Kidney (tissue), 14 donors: Measurements from ENCODE around the gene DBX2. TPM values are rescaled to one million over a fixed set of nuclear protein-coding genes. Genes with fewer than 3 reads are reported as not detected.

Experiments
- DNase-seq, 5 donors: peaks; one replicate each; pipeline ENCODE4 v3.0.0-alpha.2; 2013 to 2020
- FAIRE-seq: peaks from 2 replicates; lab custom pipeline; 2012; peaks lifted over from hg19 to GRCh38; lab: Jason Lieb, UNC
- H3K27ac ChIP-seq, 2 donors: one replicate each; pipeline ENCODE4 v1.7.0; 2013; ENCODE audit warnings: low read depth in 2 of 2, low read length in 2 of 2, inconsistent platforms in 1 of 2
- H3K27me3 ChIP-seq: one replicate; pipeline ENCODE4 v1.7.1; 2013; ENCODE audit warnings: low read length, inconsistent platforms; ENCODE audit not compliant: control insufficient read depth, insufficient read depth
- H3K36me3 ChIP-seq, 3 donors: one replicate each; pipeline versions ENCODE4 v1.7.0 to v1.7.1; 2013; ENCODE audit warnings: low read length in 3 of 3, control low read depth in 1 of 3, inconsistent platforms in 1 of 3; ENCODE audit not compliant: insufficient read depth in 3 of 3, control insufficient read depth in 2 of 3
- H3K4me1 ChIP-seq, 3 donors: one replicate each; pipeline versions ENCODE4 v1.7.0 to v1.7.1; 2013; ENCODE audit warnings: low read length in 3 of 3, inconsistent platforms in 1 of 3, low read depth in 1 of 3; ENCODE audit not compliant: control insufficient read depth in 2 of 3, insufficient read depth in 2 of 3
- H3K4me3 ChIP-seq, 3 donors: one replicate each; pipeline versions ENCODE4 v1.7.0 to v1.8.1; 2013; ENCODE audit warnings: low read length in 3 of 3, control low read depth in 1 of 3, inconsistent platforms in 1 of 3
- H3K9ac ChIP-seq, 3 donors: one replicate each; pipeline versions ENCODE4 v1.7.0 to v1.7.1; 2013; ENCODE audit warnings: low read length in 3 of 3, control low read depth in 1 of 3, inconsistent platforms in 1 of 3
- H3K9me3 ChIP-seq, 3 donors: one replicate each; pipeline versions ENCODE4 v1.7.0 to v1.7.1; 2013; ENCODE audit warnings: low read length in 3 of 3, control low read depth in 1 of 3, inconsistent platforms in 1 of 3; ENCODE audit not compliant: control insufficient read depth in 2 of 3, insufficient read depth in 1 of 3
- CTCF ChIP-seq: IDR thresholded peaks from 3 replicates; pipeline ENCODE4 v1.5.1; 2012; ENCODE audit warnings: mild to moderate bottlenecking, moderate library complexity, borderline replicate concordance; ENCODE audit not compliant: insufficient read depth; ENCODE audit errors: extremely low read depth
- intact Hi-C: fragments of 100-400 bp; cut with DNase I; formaldehyde crosslinking; loops from one replicate; pipeline ENCODE4 v1.11.1; 2022
- polyA plus RNA-seq: library from polyadenylated mRNA; stranded (reverse); fragments of 350-450 nt; fragmentation: Illumina TruSeq; extraction: RNeasy Lipid Tissue Mini Kit (QIAGEN cat#74804); gene quantifications from one replicate; pipeline ENCODE4 v1.2.3, GENCODE V29; 2014; ENCODE audit warnings: low read depth, low replicate concordance; ENCODE audit not compliant: insufficient read depth
- total RNA-seq: library from RNA; stranded (reverse); fragmentation: NEBNext Ultra II Directional; extraction: Animal tissue kit (Norgen Biotek cat#: 25700); gene quantifications from one replicate; pipeline ENCODE4 v1.2.1, GENCODE V29; 2021
- donor health status: control.
- donor health status: control.
- donor health status: control.
- donor health status: control.
- donor health status: control.
- donor health status: DM: yes; HTN: yes; CAD: no.
- donor health status: Normal renal cell carcinoma (clear cell type).

DBX2 gene
- total and polyA plus RNA-seq, 2 donors from 2014 or later: not detected

- DNase-seq (no peak), FAIRE-seq (no peak)
- Histone ChIP-seq H3K27ac (no peak overlapping the region), H3K4me3 (no peak overlapping the region), H3K9me3 (no peaks in the 10 kb centered on the region), H3K9ac (no peak overlapping the region), H3K4me1 (no peaks in the 10 kb centered on the region), H3K27me3 (no peaks in the 10 kb centered on the region), H3K36me3 (no peaks in the 10 kb centered on the region)
- no peak for TF ChIP-seq CTCF
- intact Hi-C loops: no loop called here
Observed at GRCh38 chr12:44979918-44980317, 71.0 kb downstream of the DBX2 start.

GRCh38 chr12:44976246-44976645 lies 74.7 kb downstream of the DBX2 start:
- Histone ChIP-seq H3K36me3 (no peaks in the 10 kb centered on the region), H3K4me3 (no peak overlapping the region), H3K27me3 (no peaks in the 10 kb centered on the region), H3K27ac (no peak overlapping the region), H3K4me1 (no peaks in the 10 kb centered on the region), H3K9me3 (no peaks in the 10 kb centered on the region), H3K9ac (no peak overlapping the region)
- intact Hi-C loops: no loop called here
- no peak for TF ChIP-seq CTCF
- DNase-seq (no peak), FAIRE-seq (no peak)

GRCh38 chr12:44972746-44973421 lies 78.0 kb downstream of the DBX2 start:
- no peak for TF ChIP-seq CTCF
- Histone ChIP-seq H3K36me3 (no peaks in the 10 kb centered on the region), H3K9ac (no peak overlapping the region), H3K27ac (no peak overlapping the region), H3K9me3 (no peaks in the 10 kb centered on the region), H3K27me3 (no peaks in the 10 kb centered on the region), H3K4me3 (no peak overlapping the region), H3K4me1 (no peaks in the 10 kb centered on the region)
- DNase-seq: peak in 3 of 5 donors; percentile 16 to 43 (median 24)
- intact Hi-C loops: no loop called here
- FAIRE-seq: no peak

- Histone ChIP-seq H3K9me3 (peaks cover 0 to 10% (median 0%) of the 10 kb centered on the region in 3 donors), H3K27me3 (no peaks in the 10 kb centered on the region), H3K4me1 (no peaks in the 10 kb centered on the region), H3K27ac (no peak overlapping the region), H3K9ac (no peak overlapping the region), H3K36me3 (no peaks in the 10 kb centered on the region), H3K4me3 (no peak overlapping the region)
- DNase-seq (no peak), FAIRE-seq (no peak)
- intact Hi-C loops: no loop called here
- no peak for TF ChIP-seq CTCF
Observed at GRCh38 chr12:44968965-44969364, 81.9 kb downstream of the DBX2 start.
